Liver (tissue), 9 donors: ENCODE results near the gene MMP28. TPM values are rescaled to one million over a fixed set of nuclear protein-coding genes. Genes with fewer than 3 reads are reported as not detected.

Source experiments
- DNase-seq: peaks from one replicate; pipeline ENCODE4 v3.0.0-alpha.2; 2017; ENCODE audit warnings: low spot score
- H3K27ac ChIP-seq, 2 donors: one replicate each; pipeline ENCODE4 v1.7.0; 2013; ENCODE audit warnings: inconsistent platforms in 2 of 2, low read length in 2 of 2, control low read depth in 1 of 2, low read depth in 1 of 2, mild to moderate bottlenecking in 1 of 2
- H3K27me3 ChIP-seq, 4 donors: one replicate each; pipeline versions ENCODE4 v1.6.1 to v1.7.0; 2013; ENCODE audit warnings: low read length in 3 of 4, inconsistent platforms in 1 of 4, mild to moderate bottlenecking in 1 of 4, moderate library complexity in 1 of 4; ENCODE audit not compliant: control insufficient read depth in 4 of 4, insufficient read depth in 4 of 4
- H3K36me3 ChIP-seq, 4 donors: one replicate each; pipeline versions ENCODE4 v1.6.1 to v1.7.0; 2013; ENCODE audit warnings: low read length in 3 of 4, mild to moderate bottlenecking in 3 of 4, low read depth in 1 of 4, moderate library complexity in 1 of 4; ENCODE audit not compliant: control insufficient read depth in 4 of 4, insufficient read depth in 3 of 4
- H3K4me1 ChIP-seq, 4 donors: one replicate each; pipeline versions ENCODE4 v1.6.1 to v1.7.0; 2013; ENCODE audit warnings: low read length in 3 of 4, mild to moderate bottlenecking in 3 of 4, moderate library complexity in 1 of 4; ENCODE audit not compliant: control insufficient read depth in 4 of 4, insufficient read depth in 4 of 4
- H3K4me3 ChIP-seq, 3 donors: one replicate each; pipeline versions ENCODE4 v1.6.1 to v1.7.0; 2013; ENCODE audit warnings: low read length in 3 of 3, control low read depth in 1 of 3, low read depth in 1 of 3, mild to moderate bottlenecking in 1 of 3
- H3K9ac ChIP-seq, 2 donors: one replicate each; pipeline ENCODE4 v1.7.0; 2013; ENCODE audit warnings: low read length in 2 of 2, mild to moderate bottlenecking in 2 of 2, moderate library complexity in 2 of 2, control low read depth in 1 of 2, low read depth in 1 of 2
- H3K9me3 ChIP-seq, 4 donors: one replicate each; pipeline versions ENCODE4 v1.6.1 to v1.7.0; 2013; ENCODE audit warnings: low read length in 3 of 4; ENCODE audit not compliant: control insufficient read depth in 4 of 4
- EGR1 ChIP-seq, 2 donors: IDR thresholded peaks; 2 replicates each; pipeline ENCODE4 v1.6.1; 2016 to 2018; ENCODE audit warnings: antibody characterized with exemption in 2 of 2, low read depth in 2 of 2
- FOXA1 ChIP-seq: IDR thresholded peaks from 2 replicates; pipeline ENCODE4 v1.6.1; 2016; ENCODE audit warnings: antibody characterized with exemption
- FOXA2 ChIP-seq: IDR thresholded peaks from 2 replicates; pipeline ENCODE4 v1.6.1; 2016; ENCODE audit warnings: antibody characterized with exemption
- GABPA ChIP-seq, 2 donors: IDR thresholded peaks in 1 of 2; conservative IDR thresholded peaks in 1 of 2; 2 replicates each; pipeline ENCODE4 v1.6.1; 2016; ENCODE audit warnings: antibody characterized with exemption in 2 of 2, mild to moderate bottlenecking in 1 of 2, moderate library complexity in 1 of 2
- HNF4A ChIP-seq, 2 donors: conservative IDR thresholded peaks; 2 replicates each; pipeline ENCODE4 v1.6.1; 2016; ENCODE audit warnings: antibody characterized with exemption in 2 of 2, mild to moderate bottlenecking in 2 of 2
- HNF4G ChIP-seq: IDR thresholded peaks from 2 replicates; pipeline ENCODE4 v1.6.1; 2016; ENCODE audit warnings: antibody characterized with exemption
- JUND ChIP-seq, 2 donors: IDR thresholded peaks; 2 replicates each; pipeline ENCODE4 v1.6.1; 2016; ENCODE audit warnings: antibody characterized with exemption in 2 of 2
- NR2F2 ChIP-seq: IDR thresholded peaks from 2 replicates; pipeline ENCODE4 v1.6.1; 2016; ENCODE audit warnings: antibody characterized with exemption
- RAD21 ChIP-seq, 2 donors: IDR thresholded peaks; 2 replicates each; pipeline ENCODE4 v1.6.1; 2016; ENCODE audit warnings: antibody characterized with exemption in 2 of 2, mild to moderate bottlenecking in 2 of 2
- RXRA ChIP-seq, 2 donors: IDR thresholded peaks; 2 replicates each; pipeline ENCODE4 v1.6.1; 2017 to 2018; ENCODE audit warnings: antibody characterized with exemption in 2 of 2, mild to moderate bottlenecking in 1 of 2
- SP1 ChIP-seq: IDR thresholded peaks from 2 replicates; pipeline ENCODE4 v1.6.1; 2018; ENCODE audit warnings: antibody characterized with exemption, mild to moderate bottlenecking
- TAF1 ChIP-seq: conservative IDR thresholded peaks from 2 replicates; pipeline ENCODE4 v1.6.1; 2016; ENCODE audit warnings: antibody characterized with exemption, mild to moderate bottlenecking
- WGBS: extraction: QIAGEN DNeasy Blood & Tissue Kit; methylation state at CpG from one replicate; pipeline ENCODE4 v1.1.7; 2013; 5-methylcytosine and 5-hydroxymethylcytosine counted together
- polyA plus RNA-seq, 2 donors: library from polyadenylated mRNA; stranded (reverse) in 1 of 2; unstranded in 1 of 2; fragments of 200-250 nt in 1 of 2; fragments of >200 nt in 1 of 2; fragmentation: Nextera tagmentation in 1 of 2; extraction: Ambion mirVana in 1 of 2; gene quantifications; one replicate each; pipeline versions ENCODE4 v1.2.1 to v1.2.3, GENCODE V29; 2013 to 2015
- total RNA-seq, 2 donors: library from RNA; depleted of rRNA; stranded (reverse); fragments of >200 nt; gene quantifications; one replicate each; pipeline ENCODE4 v1.2.3, GENCODE V29; 2014
- TF ChIP-seq, protein P1 (sequence below): IDR thresholded peaks from 2 replicates; pipeline ENCODE4 v1.6.1; 2016; ENCODE audit warnings: antibody characterized with exemption, mild to moderate bottlenecking
- TF ChIP-seq, protein P2 (sequence below): IDR thresholded peaks from 2 replicates; pipeline ENCODE4 v1.6.1; 2016; ENCODE audit warnings: antibody characterized with exemption
- TF ChIP-seq, protein P3 (sequence below): fragments of 150-350 bp; IDR thresholded peaks from 2 replicates; pipeline ENCODE4 v1.5.1; 2017; ENCODE audit warnings: improper control_type of control experiment, low read depth, low read length; ENCODE audit not compliant: missing input control
- donor health status: healthy.
- donor health status: healthy.
- donor health status: healthy.
- donor health status: healthy.
- donor health status: healthy.

The MMP28 gene
- total and polyA plus RNA-seq, 4 donors: 0.14 to 0.75 (median 0.44) TPM

DNA sequence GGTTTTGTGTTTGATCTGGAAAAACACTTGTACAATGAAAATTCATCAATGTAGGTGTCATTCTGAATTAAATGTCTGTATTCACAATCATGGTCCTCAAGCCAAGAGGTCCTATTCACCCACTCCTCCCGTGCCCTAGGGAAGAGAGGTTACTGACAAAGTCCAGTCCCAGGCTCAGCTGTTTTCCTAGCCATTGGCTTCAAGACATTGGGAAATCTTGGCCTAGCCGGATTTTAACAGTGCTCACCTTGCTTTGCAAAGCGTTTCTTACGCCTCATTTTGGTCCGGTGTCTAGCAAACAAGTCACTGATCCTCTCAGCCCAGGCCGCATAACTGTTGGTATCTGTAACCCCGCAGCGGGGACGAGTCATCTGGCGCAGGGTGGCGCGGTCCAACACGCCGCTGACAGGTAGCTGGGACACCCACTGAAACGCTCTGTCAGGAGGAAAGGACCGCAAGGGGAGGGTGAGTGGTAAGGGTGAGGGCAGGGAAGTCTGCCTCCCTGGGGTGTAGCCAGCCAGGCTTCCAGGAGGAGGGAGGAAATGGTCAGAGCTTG, 16.7 kb downstream of the MMP28 start:
- 92% methylated on average over 16 of the region's 16 CpGs for WGBS

DNA sequence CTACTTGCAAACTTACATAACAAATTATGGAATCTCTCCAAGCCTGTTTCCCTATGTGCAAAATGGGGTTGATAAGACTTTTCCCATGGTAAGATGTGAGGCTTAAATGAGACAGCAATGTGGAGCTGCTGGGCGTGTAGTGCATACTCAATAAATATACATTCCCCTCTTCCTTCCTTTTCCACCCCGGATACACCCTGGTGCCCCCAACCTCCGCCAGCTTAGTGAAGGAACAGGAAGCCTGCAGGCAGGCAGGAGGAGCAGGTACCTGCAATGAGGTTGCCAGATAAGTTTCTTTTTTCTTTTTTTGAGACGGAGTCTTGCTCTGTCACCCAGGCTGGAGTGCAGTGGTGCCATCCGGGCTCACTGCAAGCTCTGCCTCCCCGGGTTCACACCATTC, 19.9 kb downstream of the MMP28 start:
- Histone ChIP-seq H3K27ac (no peak overlapping the region), H3K9me3 (no peaks in the 10 kb centered on the region), H3K9ac (no peak overlapping the region), H3K4me3 (no peak overlapping the region), H3K4me1 (peaks cover 0 to 3% (median 1%) of the 10 kb centered on the region in 4 donors), H3K36me3 (no peaks in the 10 kb centered on the region), H3K27me3 (no peaks in the 10 kb centered on the region)
- WGBS: 75% methylated on average over 6 of the region's 6 CpGs
- TF ChIP-seq EGR1 (IDR thresholded peaks at IDR 0.05; ENCODE audit: low read depth in 2 of 2): no peak
- no peak for TF ChIP-seq NR2F2
- TF ChIP-seq HNF4G: no peak
- TF ChIP-seq RAD21 (IDR thresholded peaks at IDR 0.05): no peak
- no peak for TF ChIP-seq RXRA (IDR thresholded peaks at IDR 0.05)
- TF ChIP-seq JUND (IDR thresholded peaks at IDR 0.05): no peak
- no peak for DNase-seq

More for the DNA sequence above, 16.7 kb downstream of the MMP28 start:
- no peaks in the 10 kb centered on the region for H3K27me3 ChIP-seq
- no peak for DNase-seq
- no peaks in the 10 kb centered on the region for H3K9me3 ChIP-seq
- no peak overlapping the region for H3K4me3 ChIP-seq
- H3K9ac ChIP-seq: no peak overlapping the region
- H3K36me3 ChIP-seq: no peaks in the 10 kb centered on the region
- H3K27ac ChIP-seq: no peak overlapping the region
- H3K4me1 ChIP-seq: peaks cover 2 to 11% (median 9%) of the 10 kb centered on the region in 4 donors
- TF ChIP-seq FOXA1: no peak
- no peak for TF ChIP-seq EGR1 (IDR thresholded peaks at IDR 0.05; ENCODE audit: low read depth in 2 of 2)
- TF ChIP-seq RXRA (IDR thresholded peaks at IDR 0.05): no peak
- TF ChIP-seq GABPA (IDR thresholded peaks at IDR 0.05 in 1 of 2, conservative IDR thresholded peaks at IDR 0.05 in 1 of 2): no peak
- no peak for TF ChIP-seq TAF1
- no peak for TF ChIP-seq RAD21 (IDR thresholded peaks at IDR 0.05)
- TF ChIP-seq HNF4G: no peak
- TF ChIP-seq SP1: no peak
- TF ChIP-seq, protein P1, sequence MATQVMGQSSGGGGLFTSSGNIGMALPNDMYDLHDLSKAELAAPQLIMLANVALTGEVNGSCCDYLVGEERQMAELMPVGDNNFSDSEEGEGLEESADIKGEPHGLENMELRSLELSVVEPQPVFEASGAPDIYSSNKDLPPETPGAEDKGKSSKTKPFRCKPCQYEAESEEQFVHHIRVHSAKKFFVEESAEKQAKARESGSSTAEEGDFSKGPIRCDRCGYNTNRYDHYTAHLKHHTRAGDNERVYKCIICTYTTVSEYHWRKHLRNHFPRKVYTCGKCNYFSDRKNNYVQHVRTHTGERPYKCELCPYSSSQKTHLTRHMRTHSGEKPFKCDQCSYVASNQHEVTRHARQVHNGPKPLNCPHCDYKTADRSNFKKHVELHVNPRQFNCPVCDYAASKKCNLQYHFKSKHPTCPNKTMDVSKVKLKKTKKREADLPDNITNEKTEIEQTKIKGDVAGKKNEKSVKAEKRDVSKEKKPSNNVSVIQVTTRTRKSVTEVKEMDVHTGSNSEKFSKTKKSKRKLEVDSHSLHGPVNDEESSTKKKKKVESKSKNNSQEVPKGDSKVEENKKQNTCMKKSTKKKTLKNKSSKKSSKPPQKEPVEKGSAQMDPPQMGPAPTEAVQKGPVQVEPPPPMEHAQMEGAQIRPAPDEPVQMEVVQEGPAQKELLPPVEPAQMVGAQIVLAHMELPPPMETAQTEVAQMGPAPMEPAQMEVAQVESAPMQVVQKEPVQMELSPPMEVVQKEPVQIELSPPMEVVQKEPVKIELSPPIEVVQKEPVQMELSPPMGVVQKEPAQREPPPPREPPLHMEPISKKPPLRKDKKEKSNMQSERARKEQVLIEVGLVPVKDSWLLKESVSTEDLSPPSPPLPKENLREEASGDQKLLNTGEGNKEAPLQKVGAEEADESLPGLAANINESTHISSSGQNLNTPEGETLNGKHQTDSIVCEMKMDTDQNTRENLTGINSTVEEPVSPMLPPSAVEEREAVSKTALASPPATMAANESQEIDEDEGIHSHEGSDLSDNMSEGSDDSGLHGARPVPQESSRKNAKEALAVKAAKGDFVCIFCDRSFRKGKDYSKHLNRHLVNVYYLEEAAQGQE: no peak
- TF ChIP-seq, protein P2, sequence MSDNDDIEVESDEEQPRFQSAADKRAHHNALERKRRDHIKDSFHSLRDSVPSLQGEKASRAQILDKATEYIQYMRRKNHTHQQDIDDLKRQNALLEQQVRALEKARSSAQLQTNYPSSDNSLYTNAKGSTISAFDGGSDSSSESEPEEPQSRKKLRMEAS: no peak
- TF ChIP-seq FOXA2: no peak
- TF ChIP-seq, protein P3, sequence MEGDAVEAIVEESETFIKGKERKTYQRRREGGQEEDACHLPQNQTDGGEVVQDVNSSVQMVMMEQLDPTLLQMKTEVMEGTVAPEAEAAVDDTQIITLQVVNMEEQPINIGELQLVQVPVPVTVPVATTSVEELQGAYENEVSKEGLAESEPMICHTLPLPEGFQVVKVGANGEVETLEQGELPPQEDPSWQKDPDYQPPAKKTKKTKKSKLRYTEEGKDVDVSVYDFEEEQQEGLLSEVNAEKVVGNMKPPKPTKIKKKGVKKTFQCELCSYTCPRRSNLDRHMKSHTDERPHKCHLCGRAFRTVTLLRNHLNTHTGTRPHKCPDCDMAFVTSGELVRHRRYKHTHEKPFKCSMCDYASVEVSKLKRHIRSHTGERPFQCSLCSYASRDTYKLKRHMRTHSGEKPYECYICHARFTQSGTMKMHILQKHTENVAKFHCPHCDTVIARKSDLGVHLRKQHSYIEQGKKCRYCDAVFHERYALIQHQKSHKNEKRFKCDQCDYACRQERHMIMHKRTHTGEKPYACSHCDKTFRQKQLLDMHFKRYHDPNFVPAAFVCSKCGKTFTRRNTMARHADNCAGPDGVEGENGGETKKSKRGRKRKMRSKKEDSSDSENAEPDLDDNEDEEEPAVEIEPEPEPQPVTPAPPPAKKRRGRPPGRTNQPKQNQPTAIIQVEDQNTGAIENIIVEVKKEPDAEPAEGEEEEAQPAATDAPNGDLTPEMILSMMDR: no peak
- no peak for TF ChIP-seq HNF4A (conservative IDR thresholded peaks at IDR 0.05)
- no peak for TF ChIP-seq NR2F2
